ENCODE measurements around the gene PHLPP1. TPM values are rescaled to one million over a fixed set of nuclear protein-coding genes. Genes with fewer than 3 reads are reported as not detected.

The PHLPP1 gene
- 6.2 and 6.8 TPM in 2 replicates for total RNA-seq

DNA sequence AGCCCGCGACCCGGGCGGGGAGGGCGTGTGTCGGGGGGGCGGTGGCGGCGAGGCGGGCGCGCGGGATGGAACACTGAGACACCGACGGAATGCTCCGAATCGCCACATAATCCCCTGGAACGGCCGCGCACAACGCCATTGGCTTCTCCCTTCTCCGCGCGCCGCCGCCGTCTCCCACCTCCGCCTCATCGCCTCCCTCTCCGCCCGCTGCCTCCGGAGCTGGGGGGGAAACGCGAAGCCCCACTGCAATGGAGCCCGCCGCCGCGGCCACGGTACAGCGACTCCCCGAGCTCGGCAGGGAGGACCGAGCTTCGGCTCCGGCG, at the start of gene PHLPP1:
Gene PHLPP1, plus strand, starts transcription at position 106 of the 323 bp plus-strand sequence. Its CDS starts 143 bp downstream, at position 249.

Other genes with a start within 250 kb of the PHLPP1 start
- 10.3 and 23.6 TPM in 2 replicates for gene ZCCHC2, start 192.5 kb upstream of the PHLPP1 start, total RNA-seq